HAP-1 (cell line): ENCODE results near the gene CCBE1.
"Not testable (repeated sequence)": the region's sequence is repeated elsewhere in the genome, so short reads cannot be mapped to it uniquely, and the experiment has no call there.

Experiments
- DNase-seq, 2 experiments: peaks; one replicate each; pipeline ENCODE4 v3.0.0-alpha.2; 2016 to 2020; ENCODE audit warnings: low spot score in 2 of 2
- H3K27me3 ChIP-seq: fragments of 250-450 bp; sonication (Bioruptor Pico); 2 replicates; pipeline ENCODE4 v1.5.1; 2020; ENCODE audit warnings: low read depth, mild to moderate bottlenecking, moderate library complexity
- H3K36me3 ChIP-seq: fragments of 250-450 bp; sonication (Bioruptor Pico); replicated peaks from 2 replicates; pipeline ENCODE4 v1.5.1; 2020; ENCODE audit warnings: mild to moderate bottlenecking
- H3K4me1 ChIP-seq: fragments of 250-450 bp; sonication (Bioruptor Pico); 2 replicates; pipeline ENCODE4 v1.5.1; 2020; ENCODE audit warnings: mild to moderate bottlenecking
- H3K4me3 ChIP-seq: fragments of 250-450 bp; sonication (Bioruptor Pico); 2 replicates; pipeline ENCODE4 v1.5.1; 2020; ENCODE audit warnings: mild to moderate bottlenecking, moderate library complexity
- H3K9me3 ChIP-seq: fragments of 250-450 bp; sonication (Bioruptor Pico); 2 replicates; pipeline ENCODE4 v1.5.1; 2020; ENCODE audit warnings: mild to moderate bottlenecking, moderate library complexity
- in situ Hi-C: fragments of 300-500 bp; cut with MboI; formaldehyde crosslinking; loops from 3 replicates; pipeline ENCODE4 v1.14.3; 2020; ENCODE audit warnings: low sequenced_read_pairs, inconsistent platforms, mixed read lengths

The CCBE1 gene

GRCh38 chr18:59724103-59724502, 26.9 kb upstream of the CCBE1 start:
- in situ Hi-C loops: no loop called here
- H3K9me3 ChIP-seq: no peaks in the 10 kb centered on the region
- DNase-seq: no peak

GRCh38 chr18:59721931-59722330, 24.7 kb upstream of the CCBE1 start:
- no peak for DNase-seq
- Histone ChIP-seq H3K4me1 (no peaks in the 10 kb centered on the region), H3K4me3 (no peak overlapping the region), H3K9me3 (no peaks in the 10 kb centered on the region), H3K36me3 (no peaks in the 10 kb centered on the region), H3K27me3 (no peaks in the 10 kb centered on the region)
- in situ Hi-C loops: no loop called here

More at GRCh38 chr18:59724103-59724502, 26.9 kb upstream of the CCBE1 start:
- H3K4me3 ChIP-seq: no peak overlapping the region
- H3K36me3 ChIP-seq: no peaks in the 10 kb centered on the region
- no peaks in the 10 kb centered on the region for H3K4me1 ChIP-seq
- no peaks in the 10 kb centered on the region for H3K27me3 ChIP-seq

GRCh38 chr18:59721211-59721610, 24.0 kb upstream of the CCBE1 start:
- Histone ChIP-seq H3K36me3 (no peaks in the 10 kb centered on the region), H3K9me3 (no peaks in the 10 kb centered on the region), H3K27me3 (no peaks in the 10 kb centered on the region), H3K4me1 (no peaks in the 10 kb centered on the region), H3K4me3 (no peak overlapping the region)
- DNase-seq: no peak
- in situ Hi-C loops: no loop called here

GRCh38 chr18:59719544-59720181, 22.4 kb upstream of the CCBE1 start:
- Histone ChIP-seq H3K36me3 (no peaks in the 10 kb centered on the region), H3K4me1 (no peaks in the 10 kb centered on the region), H3K27me3 (no peaks in the 10 kb centered on the region), H3K9me3 (no peaks in the 10 kb centered on the region), H3K4me3 (no peak overlapping the region)
- DNase-seq: no peak
- in situ Hi-C loops: no loop called here

- no peak for DNase-seq
- no peaks in the 10 kb centered on the region for H3K36me3 ChIP-seq
- in situ Hi-C loops: no loop called here
- no peaks in the 10 kb centered on the region for H3K9me3 ChIP-seq
- H3K27me3 ChIP-seq: no peaks in the 10 kb centered on the region
- no peaks in the 10 kb centered on the region for H3K4me1 ChIP-seq
- no peak overlapping the region for H3K4me3 ChIP-seq
These were observed 21.4 kb upstream of the CCBE1 start for GRCh38 chr18:59718464-59719157.

GRCh38 chr18:59718108-59718463, 20.9 kb upstream of the CCBE1 start:
- Histone ChIP-seq H3K4me1 (no peaks in the 10 kb centered on the region), H3K4me3 (no peak overlapping the region), H3K9me3 (no peaks in the 10 kb centered on the region), H3K27me3 (no peaks in the 10 kb centered on the region), H3K36me3 (no peaks in the 10 kb centered on the region)
- in situ Hi-C loops: no loop called here
- DNase-seq: no peak

GRCh38 chr18:59717291-59717690, 20.1 kb upstream of the CCBE1 start:
- Histone ChIP-seq H3K4me3 (no peak overlapping the region), H3K4me1 (no peaks in the 10 kb centered on the region), H3K36me3 (no peaks in the 10 kb centered on the region), H3K27me3 (no peaks in the 10 kb centered on the region), H3K9me3 (no peaks in the 10 kb centered on the region)
- DNase-seq: no peak
- in situ Hi-C loops: no loop called here

GRCh38 chr18:59715966-59716369, 18.7 kb upstream of the CCBE1 start:
- DNase-seq: no peak
- in situ Hi-C loops: no loop called here
- H3K27me3 ChIP-seq: no peaks in the 10 kb centered on the region
- H3K9me3 ChIP-seq: no peaks in the 10 kb centered on the region
- no peaks in the 10 kb centered on the region for H3K4me1 ChIP-seq
- H3K4me3 ChIP-seq: no peak overlapping the region
- no peaks in the 10 kb centered on the region for H3K36me3 ChIP-seq

- Histone ChIP-seq H3K27me3 (no peaks in the 10 kb centered on the region), H3K4me3 (no peak overlapping the region), H3K4me1 (no peaks in the 10 kb centered on the region), H3K9me3 (no peaks in the 10 kb centered on the region), H3K36me3 (no peaks in the 10 kb centered on the region)
- DNase-seq: no peak
- in situ Hi-C loops: no loop called here
These were observed 18.2 kb upstream of the CCBE1 start for GRCh38 chr18:59715445-59715844.

GRCh38 chr18:59714096-59714495, 16.9 kb upstream of the CCBE1 start:
- H3K4me1 ChIP-seq, H3K9me3 ChIP-seq, H3K27me3 ChIP-seq, DNase-seq, H3K36me3 ChIP-seq, in situ Hi-C loops, H3K4me3 ChIP-seq: not testable (repeated sequence)

GRCh38 chr18:59712311-59712710, 15.1 kb upstream of the CCBE1 start:
- no peaks in the 10 kb centered on the region for H3K27me3 ChIP-seq
- no peaks in the 10 kb centered on the region for H3K9me3 ChIP-seq
- H3K4me1 ChIP-seq: no peaks in the 10 kb centered on the region
- no peak for DNase-seq
- in situ Hi-C loops: no loop called here
- H3K36me3 ChIP-seq: no peaks in the 10 kb centered on the region
- no peak overlapping the region for H3K4me3 ChIP-seq

GRCh38 chr18:59708988-59709387, 11.8 kb upstream of the CCBE1 start:
- H3K27me3 ChIP-seq: no peaks in the 10 kb centered on the region
- no peaks in the 10 kb centered on the region for H3K4me1 ChIP-seq
- in situ Hi-C loops: no loop called here
- no peak for DNase-seq
- no peaks in the 10 kb centered on the region for H3K9me3 ChIP-seq
- no peaks in the 10 kb centered on the region for H3K36me3 ChIP-seq
- no peak overlapping the region for H3K4me3 ChIP-seq

GRCh38 chr18:59707306-59707705, 10.1 kb upstream of the CCBE1 start:
- no peaks in the 10 kb centered on the region for H3K4me1 ChIP-seq
- in situ Hi-C loops: no loop called here
- no peaks in the 10 kb centered on the region for H3K9me3 ChIP-seq
- no peak overlapping the region for H3K4me3 ChIP-seq
- no peak for DNase-seq
- no peaks in the 10 kb centered on the region for H3K27me3 ChIP-seq
- no peaks in the 10 kb centered on the region for H3K36me3 ChIP-seq

GRCh38 chr18:59706499-59706898, 9.3 kb upstream of the CCBE1 start:
- H3K4me3 ChIP-seq: no peak overlapping the region
- H3K36me3 ChIP-seq: no peaks in the 10 kb centered on the region
- in situ Hi-C loops: no loop called here
- H3K9me3 ChIP-seq: no peaks in the 10 kb centered on the region
- no peaks in the 10 kb centered on the region for H3K27me3 ChIP-seq
- H3K4me1 ChIP-seq: no peaks in the 10 kb centered on the region
- DNase-seq: no peak

- H3K36me3 ChIP-seq: no peaks in the 10 kb centered on the region
- DNase-seq: no peak
- in situ Hi-C loops: no loop called here
- no peaks in the 10 kb centered on the region for H3K4me1 ChIP-seq
- H3K27me3 ChIP-seq: no peaks in the 10 kb centered on the region
- no peak overlapping the region for H3K4me3 ChIP-seq
- H3K9me3 ChIP-seq: no peaks in the 10 kb centered on the region
These were observed 7.9 kb upstream of the CCBE1 start for GRCh38 chr18:59705145-59705544.
